ENCODE data around the gene WDR33.

GRCh38 chr2:127843677-127844076 is 32.7 kb upstream of the WDR33 start:
- TF ChIP-seq CTCF (IDR thresholded peaks at IDR 0.05) (no peak), POLR2A (IDR thresholded peaks at IDR 0.05) (no peak)

All from right lobe of liver (tissue), 4 donors.